Ectodermal cell (in vitro differentiated cells): ENCODE data around the gene KCNQ2.

ENCODE experiments used
- H3K27ac ChIP-seq: 2 replicates; pipeline ENCODE4 v1.7.0; 2013; ENCODE audit warnings: mild to moderate bottlenecking, low read depth, low read length; ENCODE audit not compliant: insufficient read depth, poor library complexity, severe bottlenecking
- H3K27me3 ChIP-seq: 2 replicates; pipeline ENCODE4 v1.7.0; 2013; ENCODE audit warnings: mild to moderate bottlenecking, low read length; ENCODE audit not compliant: insufficient read depth, control insufficient read depth, poor library complexity, severe bottlenecking
- H3K36me3 ChIP-seq: one replicate; pipeline ENCODE4 v1.7.0; 2013; ENCODE audit warnings: low read length; ENCODE audit not compliant: control insufficient read depth, insufficient read depth
- H3K4me1 ChIP-seq: one replicate; pipeline ENCODE4 v1.7.0; 2013; ENCODE audit warnings: low read length; ENCODE audit not compliant: control insufficient read depth, insufficient read depth
- H3K4me3 ChIP-seq: 2 replicates; pipeline ENCODE4 v1.7.0; 2013; ENCODE audit warnings: low read depth, low read length, control low read depth; ENCODE audit not compliant: insufficient read depth
- H3K9me3 ChIP-seq: 2 replicates; pipeline ENCODE4 v1.7.0; 2013; ENCODE audit warnings: mild to moderate bottlenecking, low read length, moderate library complexity; ENCODE audit not compliant: control insufficient read depth
- WGBS, 2 experiments: methylation state at CpG; one replicate each; pipeline ENCODE4 v1.1.7; 2013; ENCODE audit warnings: missing lambda C conversion rate in 2 of 2; 5-methylcytosine and 5-hydroxymethylcytosine counted together

KCNQ2 gene

GRCh38 chr20:63402860-63403220 is 69.6 kb downstream of the KCNQ2 start:
- no peaks in the 10 kb centered on the region for H3K27me3 ChIP-seq
- no peaks in the 10 kb centered on the region for H3K9me3 ChIP-seq
- 85 to 92% methylated on average over 9 of the region's 9 CpGs for WGBS, 2 experiments
- no peaks in the 10 kb centered on the region for H3K4me1 ChIP-seq
- H3K36me3 ChIP-seq = no peaks in the 10 kb centered on the region
- H3K4me3 ChIP-seq = no peak overlapping the region
- no peak overlapping the region for H3K27ac ChIP-seq

DNA sequence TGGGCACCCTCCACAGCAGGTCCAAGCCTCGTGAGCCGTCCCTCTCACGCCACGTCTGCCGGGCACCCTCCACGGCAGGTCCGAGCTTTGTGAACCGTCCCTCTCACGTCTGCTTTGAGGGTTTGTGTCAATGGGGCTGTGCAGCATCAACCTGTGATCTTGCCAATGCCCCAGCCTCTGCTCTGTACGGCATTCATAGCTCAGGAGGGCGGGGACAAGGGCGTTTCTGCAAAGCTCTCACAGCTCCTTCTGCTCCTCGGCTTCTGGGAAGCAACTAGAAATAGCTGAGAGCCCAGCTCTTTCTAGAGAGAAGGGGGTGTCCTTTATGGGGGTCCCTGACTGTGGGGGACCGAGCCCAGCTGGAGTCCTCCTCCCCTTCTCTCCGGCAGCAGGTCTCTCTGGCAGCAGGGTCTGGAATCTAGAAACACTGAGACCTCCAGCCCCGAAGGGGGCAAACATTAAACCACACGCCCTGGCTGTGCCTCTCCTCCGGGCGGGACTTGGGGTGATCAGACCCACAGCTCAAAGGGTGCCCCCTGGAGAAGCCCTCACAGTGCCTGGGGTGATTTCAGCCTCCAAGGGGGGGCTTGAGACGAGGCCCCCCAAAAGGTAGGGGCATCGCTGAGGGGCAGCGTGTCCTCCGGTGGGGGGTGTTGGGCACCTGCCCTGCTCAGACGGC is 70.1 kb downstream of the KCNQ2 start:
- H3K4me3 ChIP-seq = no peak overlapping the region
- H3K4me1 ChIP-seq = no peaks in the 10 kb centered on the region
- no peak overlapping the region for H3K27ac ChIP-seq
- no peaks in the 10 kb centered on the region for H3K27me3 ChIP-seq
- no peaks in the 10 kb centered on the region for H3K9me3 ChIP-seq
- no peaks in the 10 kb centered on the region for H3K36me3 ChIP-seq
- 89% methylated on average over 24 of the region's 24 CpGs for WGBS, 2 experiments

- H3K4me1 ChIP-seq = no peaks in the 10 kb centered on the region
- no peak overlapping the region for H3K4me3 ChIP-seq
- H3K27ac ChIP-seq = no peak overlapping the region
- H3K36me3 ChIP-seq = no peaks in the 10 kb centered on the region
- WGBS, 2 experiments = 93% methylated on average over 29 of the region's 29 CpGs
- H3K9me3 ChIP-seq = no peaks in the 10 kb centered on the region
- no peaks in the 10 kb centered on the region for H3K27me3 ChIP-seq
Measured at GRCh38 chr20:63401384-63402110, 70.9 kb downstream of the KCNQ2 start.

DNA sequence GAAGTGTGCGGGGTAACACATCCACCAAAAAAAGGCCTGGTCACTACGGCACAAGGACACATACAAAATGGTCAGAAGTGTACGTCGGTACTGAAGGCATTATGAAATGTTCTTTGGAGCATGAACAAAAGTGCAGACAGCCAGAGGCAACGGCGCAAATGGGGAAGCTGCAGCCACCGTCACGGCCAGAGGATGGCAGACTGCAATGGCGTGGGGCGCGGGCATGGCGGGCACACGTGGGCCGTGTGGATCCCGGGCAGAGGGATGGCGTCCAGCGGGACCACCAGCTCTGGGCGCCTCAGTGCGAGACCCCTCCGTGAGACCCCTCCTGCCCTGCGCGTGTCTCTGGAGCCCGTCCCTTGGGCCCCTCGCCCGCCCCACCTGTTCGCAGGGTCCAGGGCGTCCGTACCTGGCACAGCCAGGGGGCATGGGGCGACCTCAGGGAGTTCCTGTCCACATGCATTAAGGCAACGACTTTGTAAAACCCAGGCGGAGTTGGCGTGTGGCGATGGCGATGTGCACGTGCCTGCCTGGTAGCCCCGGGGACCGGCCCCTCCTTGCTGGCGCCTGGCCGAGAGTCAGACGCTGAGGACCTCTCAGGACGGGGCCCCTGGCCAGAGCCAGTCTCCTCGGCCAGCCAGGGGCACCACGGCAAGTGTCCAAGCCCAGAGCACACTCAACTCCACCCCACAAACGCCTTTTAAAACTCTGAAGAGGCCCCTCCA is 71.8 kb downstream of the KCNQ2 start:
- Histone ChIP-seq H3K27me3 (peaks cover 2% of the 10 kb centered on the region), H3K9me3 (no peaks in the 10 kb centered on the region), H3K27ac (no peak overlapping the region), H3K36me3 (no peaks in the 10 kb centered on the region), H3K4me3 (no peak overlapping the region), H3K4me1 (no peaks in the 10 kb centered on the region)
- 94% methylated on average over 44 of the region's 44 CpGs for WGBS, 2 experiments

DNA sequence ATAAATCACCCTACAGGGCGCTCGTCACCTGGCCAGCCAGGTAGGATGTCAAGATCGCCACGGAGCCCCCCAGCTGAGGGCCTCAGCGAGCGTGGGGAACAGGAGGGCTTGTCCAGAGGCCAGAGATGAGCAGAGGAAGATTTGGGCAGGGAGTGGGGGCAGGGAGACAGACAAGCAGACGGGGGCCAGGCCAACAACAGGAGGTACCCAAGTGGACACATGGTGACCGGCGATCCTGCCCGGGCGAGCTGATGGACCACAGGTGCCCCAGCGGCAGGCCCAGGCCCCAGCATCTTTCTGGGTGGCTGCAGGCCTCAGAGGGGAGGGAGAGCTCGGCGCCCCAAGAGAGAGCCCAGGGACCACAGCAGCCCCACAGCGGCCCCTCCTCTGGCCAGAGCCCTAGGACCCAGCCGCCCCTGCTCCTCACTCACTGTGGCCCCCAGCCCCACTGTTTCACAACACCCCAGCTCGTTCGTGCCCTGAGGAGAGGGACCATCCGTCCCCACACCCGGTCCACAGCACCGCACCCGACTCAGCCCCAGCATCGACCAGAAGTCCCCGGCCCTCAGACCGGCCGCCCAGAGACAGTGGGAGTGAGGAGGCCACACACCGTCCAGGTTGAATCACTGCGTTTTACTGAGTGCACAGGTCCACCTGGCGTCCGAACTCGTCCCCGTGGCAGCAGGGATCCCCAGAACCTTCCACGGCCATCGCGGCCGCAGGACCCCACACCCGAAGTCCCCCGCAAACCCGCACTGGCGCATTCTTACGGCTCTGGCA is 72.7 kb downstream of the KCNQ2 start:
- Histone ChIP-seq H3K4me1 (no peaks in the 10 kb centered on the region), H3K4me3 (no peak overlapping the region), H3K27ac (no peak overlapping the region), H3K9me3 (no peaks in the 10 kb centered on the region), H3K27me3 (peaks cover 3% of the 10 kb centered on the region), H3K36me3 (no peaks in the 10 kb centered on the region)
- 94% methylated on average over 41 of the region's 41 CpGs for WGBS, 2 experiments

DNA sequence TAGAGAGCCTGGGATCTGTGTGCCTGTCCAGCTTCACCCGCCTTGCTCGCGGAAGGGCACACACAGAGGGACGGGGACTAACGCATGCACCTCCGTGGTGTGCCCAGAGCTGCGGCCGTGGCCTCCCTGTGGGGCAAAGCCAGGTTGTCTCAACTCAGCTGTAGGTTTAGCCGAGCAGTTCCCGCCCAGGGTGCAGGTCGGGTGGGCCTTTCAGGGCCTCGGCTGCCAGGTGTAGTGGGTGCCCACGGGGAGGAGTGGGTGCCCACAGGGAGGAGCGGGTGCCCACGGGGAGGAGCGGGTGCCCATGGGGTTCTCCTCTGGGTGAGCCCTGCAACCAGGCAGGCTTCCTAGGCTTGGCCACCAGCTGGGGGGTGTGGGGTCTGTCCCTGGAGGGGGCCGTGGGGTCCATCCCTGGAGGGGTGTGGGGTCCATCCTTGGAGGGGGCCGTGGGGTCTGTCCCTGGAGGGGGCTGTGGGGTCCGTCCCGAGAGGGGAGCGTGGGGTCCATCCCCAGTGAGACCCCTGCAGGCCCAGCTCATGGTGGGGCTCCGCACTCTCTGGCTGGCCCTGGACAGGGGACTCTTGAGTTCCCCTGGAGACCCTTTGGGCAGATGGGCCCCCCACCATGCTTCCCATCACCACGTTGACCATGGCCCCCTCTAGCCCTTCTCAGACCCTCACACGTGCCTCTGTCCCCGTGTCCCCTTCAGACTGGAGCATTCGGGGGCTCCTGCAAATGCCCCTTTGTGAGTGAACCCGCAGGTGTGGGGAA is 73.5 kb downstream of the KCNQ2 start:
- Histone ChIP-seq H3K4me1 (peaks cover 6% of the 10 kb centered on the region), H3K36me3 (no peaks in the 10 kb centered on the region), H3K27ac (no peak overlapping the region), H3K9me3 (no peaks in the 10 kb centered on the region), H3K27me3 (peaks cover 9% of the 10 kb centered on the region), H3K4me3 (no peak overlapping the region)
- 91 to 93% methylated on average over 27 of the region's 27 CpGs for WGBS, 2 experiments

- H3K9me3 ChIP-seq = no peaks in the 10 kb centered on the region
- WGBS, 2 experiments = 94 to 95% methylated on average over 25 of the region's 25 CpGs
- H3K27me3 ChIP-seq = peaks cover 10% of the 10 kb centered on the region
- H3K36me3 ChIP-seq = no peaks in the 10 kb centered on the region
- H3K4me1 ChIP-seq = peaks cover 9% of the 10 kb centered on the region
- H3K4me3 ChIP-seq = no peak overlapping the region
- H3K27ac ChIP-seq = no peak overlapping the region
Measured at GRCh38 chr20:63397946-63398450, 74.5 kb downstream of the KCNQ2 start.

DNA sequence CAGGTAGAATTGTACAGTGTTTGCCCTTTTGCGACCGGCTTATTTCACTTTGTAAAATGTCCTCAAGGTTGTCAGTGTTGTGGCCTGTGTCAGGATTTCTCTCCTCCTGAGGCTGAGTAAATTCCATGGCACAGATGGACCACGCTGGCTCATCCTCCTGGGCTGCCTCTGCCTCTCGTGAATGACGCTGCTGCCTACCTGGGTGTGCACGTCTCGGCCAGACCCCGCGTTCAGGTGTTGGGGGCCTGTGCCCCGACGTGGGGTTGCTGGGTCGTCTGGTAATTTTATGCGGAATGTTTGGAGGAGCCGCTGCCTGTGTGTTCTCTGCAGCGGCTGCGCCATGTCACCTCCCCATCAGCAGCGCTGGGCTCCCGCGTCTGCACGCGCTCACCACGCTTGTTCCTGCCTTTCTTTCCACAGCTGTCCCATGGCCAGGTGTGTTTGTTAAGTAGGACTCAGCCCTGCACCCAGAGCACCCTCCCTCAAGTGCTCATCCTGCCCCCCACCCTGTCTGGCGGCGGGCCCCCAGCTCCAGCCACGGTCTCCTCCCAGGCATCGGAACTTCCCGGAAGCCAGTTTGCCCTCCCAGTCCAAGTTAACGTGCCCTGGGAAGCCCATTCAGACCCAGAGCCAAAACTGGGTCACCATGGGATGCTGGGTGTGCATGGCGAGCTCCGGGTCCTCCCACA is 75.2 kb downstream of the KCNQ2 start:
- H3K9me3 ChIP-seq = no peaks in the 10 kb centered on the region
- H3K4me3 ChIP-seq = no peak overlapping the region
- H3K27me3 ChIP-seq = peaks cover 10% of the 10 kb centered on the region
- H3K36me3 ChIP-seq = no peaks in the 10 kb centered on the region
- peaks cover 9% of the 10 kb centered on the region for H3K4me1 ChIP-seq
- 94 to 95% methylated on average over 30 of the region's 30 CpGs for WGBS, 2 experiments
- no peak overlapping the region for H3K27ac ChIP-seq

DNA sequence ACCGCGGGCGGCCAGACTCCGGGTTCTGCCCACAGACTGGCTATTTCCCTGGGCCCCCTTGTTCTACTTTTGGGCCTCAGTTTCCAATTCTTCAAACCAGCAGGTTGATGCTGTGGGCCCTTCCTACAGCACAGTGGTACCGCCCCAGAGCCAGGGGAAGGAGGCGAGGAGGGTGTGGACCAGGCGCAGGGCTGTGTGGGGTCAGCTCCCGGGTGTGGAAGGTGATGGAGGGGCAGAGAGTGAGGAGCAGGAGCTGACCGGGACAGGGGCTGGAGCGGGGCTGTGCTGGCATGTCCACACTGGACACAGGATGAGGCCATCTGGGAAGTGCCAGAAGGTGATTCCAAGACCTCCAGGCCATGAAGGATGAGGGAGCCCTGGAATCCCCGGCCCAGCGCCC is 76.2 kb downstream of the KCNQ2 start:
- H3K9me3 ChIP-seq = no peaks in the 10 kb centered on the region
- H3K4me1 ChIP-seq = peaks cover 9% of the 10 kb centered on the region
- no peaks in the 10 kb centered on the region for H3K36me3 ChIP-seq
- peaks cover 10% of the 10 kb centered on the region for H3K27me3 ChIP-seq
- no peak overlapping the region for H3K4me3 ChIP-seq
- WGBS, 2 experiments = 95 to 96% methylated on average over 12 of the region's 12 CpGs
- H3K27ac ChIP-seq = no peak overlapping the region
